Type B pancreatic cell (in vitro differentiated cells): ENCODE measurements around the gene PRR14. TPM values are rescaled to one million over a fixed set of nuclear protein-coding genes. Genes with fewer than 3 reads are reported as not detected.

Experiments used
- DNase-seq: peaks from one replicate; pipeline ENCODE4 v3.0.0; 2021; ENCODE audit warnings: mixed read lengths; ENCODE audit not compliant: unreplicated experiment; ENCODE audit errors: extremely low spot score
- H3K27ac Mint-ChIP-seq: 2 replicates; pipeline ENCODE4 v1.8.0; 2021; ENCODE audit warnings: mild to moderate bottlenecking, mixed read lengths
- H3K27me3 Mint-ChIP-seq: 2 replicates; pipeline ENCODE4 v1.8.0; 2021; ENCODE audit warnings: mixed read lengths
- H3K36me3 Mint-ChIP-seq: 2 replicates; pipeline ENCODE4 v1.8.0; 2021; ENCODE audit warnings: mixed read lengths
- H3K4me1 Mint-ChIP-seq: one replicate; pipeline ENCODE4 v1.8.0; 2021; ENCODE audit warnings: mixed read lengths; ENCODE audit not compliant: unreplicated experiment
- H3K4me3 Mint-ChIP-seq: 2 replicates; pipeline ENCODE4 v1.8.0; 2021; ENCODE audit warnings: mild to moderate bottlenecking, mixed read lengths
- H3K9me3 Mint-ChIP-seq: 2 replicates; pipeline ENCODE4 v1.8.0; 2021; ENCODE audit warnings: mixed read lengths
- CTCF ChIP-seq: fragments of 200-600 bp; sonication (generic); conservative IDR thresholded peaks from 2 replicates; pipeline ENCODE4 v1.5.0; 2021; ENCODE audit warnings: antibody characterized with exemption, mild to moderate bottlenecking
- total RNA-seq: library from RNA; stranded (reverse); gene quantifications from 2 replicates; pipeline ENCODE4 v1.2.1, GENCODE V29; 2021; ENCODE audit warnings: low replicate concordance

PRR14 gene
- total RNA-seq, 1 donor from 2014 or later: 45.0 TPM

GRCh38 chr16:30605158-30605557 is 45.6 kb upstream of the PRR14 start:
- H3K27ac Mint-ChIP-seq: no peak overlapping the region
- peaks cover under 1% of the 10 kb centered on the region for H3K27me3 Mint-ChIP-seq
- TF ChIP-seq CTCF: no peak
- H3K4me3 Mint-ChIP-seq: no peak overlapping the region
- DNase-seq: no peak
- H3K4me1 Mint-ChIP-seq: peaks cover 9% of the 10 kb centered on the region
- H3K36me3 Mint-ChIP-seq: peaks cover 11% of the 10 kb centered on the region
- H3K9me3 Mint-ChIP-seq: no peaks in the 10 kb centered on the region

GRCh38 chr16:30606004-30606403 is 44.8 kb upstream of the PRR14 start:
- no peaks in the 10 kb centered on the region for H3K9me3 Mint-ChIP-seq
- peaks cover 3% of the 10 kb centered on the region for H3K27me3 Mint-ChIP-seq
- peaks cover 9% of the 10 kb centered on the region for H3K36me3 Mint-ChIP-seq
- H3K4me3 Mint-ChIP-seq: no peak overlapping the region
- DNase-seq: no peak
- peaks cover 15% of the 10 kb centered on the region for H3K4me1 Mint-ChIP-seq
- no peak overlapping the region for H3K27ac Mint-ChIP-seq
- no peak for TF ChIP-seq CTCF

- Mint-ChIP-seq H3K4me3 (peak overlapping the region; percentile 96), H3K27me3 (peaks cover 3% of the 10 kb centered on the region), H3K27ac (peak overlapping the region; percentile 63), H3K4me1 (peaks cover 8% of the 10 kb centered on the region), H3K36me3 (peaks cover 3% of the 10 kb centered on the region), H3K9me3 (no peaks in the 10 kb centered on the region)
- TF ChIP-seq CTCF: no peak
- DNase-seq: no peak
These were observed 41.5 kb upstream of the PRR14 start for GRCh38 chr16:30609002-30609925.

- peak; percentile 97 for DNase-seq
- H3K27me3 Mint-ChIP-seq: peaks cover 3% of the 10 kb centered on the region
- H3K4me1 Mint-ChIP-seq: peaks cover 8% of the 10 kb centered on the region
- H3K4me3 Mint-ChIP-seq: peak within 1 kb of the TSS; percentile 96
- peak within 1 kb of the TSS; percentile 95 for H3K27ac Mint-ChIP-seq
- peaks cover 3% of the 10 kb centered on the region for H3K36me3 Mint-ChIP-seq
- peak; percentile 12 for TF ChIP-seq CTCF
- H3K9me3 Mint-ChIP-seq: no peaks in the 10 kb centered on the region
These were observed 40.6 kb upstream of the PRR14 start, which contains the start of gene ZNF689 for GRCh38 chr16:30609926-30610839. Gene ZNF689 (minus strand): TSS chr16:30610389. CDS start chr16:30610041, 348 bp downstream.

GRCh38 chr16:30615358-30616091 is 35.2 kb upstream of the PRR14 start:
- H3K27ac Mint-ChIP-seq: no peak overlapping the region
- peaks cover 3% of the 10 kb centered on the region for H3K4me1 Mint-ChIP-seq
- no peaks in the 10 kb centered on the region for H3K27me3 Mint-ChIP-seq
- TF ChIP-seq CTCF: peak; percentile 73
- DNase-seq: no peak
- H3K9me3 Mint-ChIP-seq: no peaks in the 10 kb centered on the region
- H3K36me3 Mint-ChIP-seq: no peaks in the 10 kb centered on the region
- no peak overlapping the region for H3K4me3 Mint-ChIP-seq
